Subcutaneous adipose tissue (tissue), 4 donors: Measurements from ENCODE around the gene RNF111. TPM values are rescaled to one million over a fixed set of nuclear protein-coding genes. Genes with fewer than 3 reads are reported as not detected.

Experiments
- CTCF ChIP-seq: fragments of 450-650 bp; IDR thresholded peaks from one replicate; pipeline ENCODE4 v1.5.1; 2016; ENCODE audit warnings: low read depth, mild to moderate bottlenecking, control low read depth, antibody characterized with exemption, moderate library complexity
- total RNA-seq, 4 donors: library from RNA; depleted of rRNA; stranded (reverse); fragments of >200 nt; gene quantifications; one replicate each; pipeline ENCODE4 v1.1.0, GENCODE V29; 2016

The RNF111 gene
- total RNA-seq, 4 donors from 2014 or later = 24.2 to 35.7 (median 28.0) TPM

- no peak for TF ChIP-seq CTCF
Measured at GRCh38 chr15:59018833-59019232, 31.4 kb downstream of the RNF111 start.

- TF ChIP-seq CTCF = no peak
Measured at GRCh38 chr15:59020322-59020721, 32.9 kb downstream of the RNF111 start.

- TF ChIP-seq CTCF = no peak
Measured at GRCh38 chr15:59022188-59022587, 34.7 kb downstream of the RNF111 start.

GRCh38 chr15:59026207-59026606 is 38.7 kb downstream of the RNF111 start:
- TF ChIP-seq CTCF = no peak

GRCh38 chr15:59028387-59028955 is 41.0 kb downstream of the RNF111 start:
- TF ChIP-seq CTCF = no peak

- no peak for TF ChIP-seq CTCF
Measured at GRCh38 chr15:59029554-59029953, 42.1 kb downstream of the RNF111 start.

- TF ChIP-seq CTCF = no peak
Measured at GRCh38 chr15:59035201-59035600, 47.7 kb downstream of the RNF111 start.
